ENCODE results near the gene MADD.

DNA sequence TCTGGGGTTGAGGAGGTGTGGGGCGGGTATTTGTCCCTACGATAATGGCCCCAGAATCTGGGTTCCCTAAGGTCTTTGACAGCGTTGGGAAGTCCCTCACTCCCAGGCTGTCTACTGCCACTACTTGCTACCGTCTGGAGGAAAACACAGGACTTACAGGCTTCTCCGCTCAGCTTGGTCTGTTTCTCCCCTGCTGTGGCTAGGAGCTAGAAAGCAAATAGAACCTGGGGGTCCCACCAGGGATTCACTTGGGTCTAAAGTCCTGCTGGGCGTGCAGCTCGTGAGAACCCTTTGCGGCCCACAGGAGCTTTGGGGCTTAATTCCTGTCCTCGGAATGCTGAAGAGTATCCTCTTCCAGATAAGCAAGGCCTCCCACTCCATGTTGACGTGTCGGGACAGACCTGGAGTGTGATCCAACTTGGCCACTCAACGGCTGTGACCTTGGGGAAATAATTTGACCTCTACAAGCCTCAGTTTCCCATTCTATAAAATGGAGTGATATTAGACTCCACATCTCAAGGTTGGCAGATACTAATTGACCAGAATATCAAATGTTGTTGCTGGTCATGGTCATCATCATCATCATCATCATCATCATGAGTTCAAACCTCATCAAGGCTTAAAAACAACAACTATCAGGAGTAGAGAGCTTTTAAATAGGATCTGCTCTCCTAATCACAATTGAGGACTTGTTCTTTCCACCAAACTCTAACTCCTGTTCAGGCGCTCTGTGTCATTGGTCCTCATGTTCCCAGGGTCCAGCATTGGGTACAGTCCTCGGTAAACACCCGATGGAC is 84.2 kb downstream of the MADD start:
- TF ChIP-seq, protein P1, sequence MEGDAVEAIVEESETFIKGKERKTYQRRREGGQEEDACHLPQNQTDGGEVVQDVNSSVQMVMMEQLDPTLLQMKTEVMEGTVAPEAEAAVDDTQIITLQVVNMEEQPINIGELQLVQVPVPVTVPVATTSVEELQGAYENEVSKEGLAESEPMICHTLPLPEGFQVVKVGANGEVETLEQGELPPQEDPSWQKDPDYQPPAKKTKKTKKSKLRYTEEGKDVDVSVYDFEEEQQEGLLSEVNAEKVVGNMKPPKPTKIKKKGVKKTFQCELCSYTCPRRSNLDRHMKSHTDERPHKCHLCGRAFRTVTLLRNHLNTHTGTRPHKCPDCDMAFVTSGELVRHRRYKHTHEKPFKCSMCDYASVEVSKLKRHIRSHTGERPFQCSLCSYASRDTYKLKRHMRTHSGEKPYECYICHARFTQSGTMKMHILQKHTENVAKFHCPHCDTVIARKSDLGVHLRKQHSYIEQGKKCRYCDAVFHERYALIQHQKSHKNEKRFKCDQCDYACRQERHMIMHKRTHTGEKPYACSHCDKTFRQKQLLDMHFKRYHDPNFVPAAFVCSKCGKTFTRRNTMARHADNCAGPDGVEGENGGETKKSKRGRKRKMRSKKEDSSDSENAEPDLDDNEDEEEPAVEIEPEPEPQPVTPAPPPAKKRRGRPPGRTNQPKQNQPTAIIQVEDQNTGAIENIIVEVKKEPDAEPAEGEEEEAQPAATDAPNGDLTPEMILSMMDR (IDR thresholded peaks at IDR 0.05), result no peak
- TF ChIP-seq POLR2AphosphoS5 (IDR thresholded peaks at IDR 0.05) (no peak), EP300 (IDR thresholded peaks at IDR 0.05) (no peak)

Data from stomach (tissue), 4 donors.